Hepatocyte (in vitro differentiated cells): ENCODE results near the gene PRPF38A. TPM values are rescaled to one million over a fixed set of nuclear protein-coding genes. Genes with fewer than 3 reads are reported as not detected.

ENCODE experiments used
- DNase-seq: peaks from one replicate; pipeline ENCODE4 v3.0.0-alpha.2; 2016; ENCODE audit warnings: low spot score
- H2AFZ ChIP-seq: fragments of 200-600 bp; sonication (generic); 2 replicates; pipeline ENCODE4 v1.6.0; 2016; ENCODE audit warnings: antibody characterized with exemption, mild to moderate bottlenecking
- H3K27ac ChIP-seq: fragments of 200-600 bp; sonication (generic); 2 replicates; pipeline ENCODE4 v1.5.1; 2016; ENCODE audit warnings: mild to moderate bottlenecking
- H3K27me3 ChIP-seq: fragments of 200-600 bp; sonication (generic); 2 replicates; pipeline ENCODE4 v1.6.1; 2016
- H3K36me3 ChIP-seq: fragments of 200-600 bp; sonication (generic); replicated peaks from 2 replicates; pipeline ENCODE4 v1.5.1; 2016; ENCODE audit warnings: low read depth; ENCODE audit not compliant: insufficient read depth
- H3K4me1 ChIP-seq: fragments of 200-600 bp; sonication (generic); 2 replicates; pipeline ENCODE4 v1.5.1; 2016; ENCODE audit warnings: mild to moderate bottlenecking, moderate library complexity; ENCODE audit not compliant: insufficient read depth
- H3K4me2 ChIP-seq: fragments of 200-600 bp; sonication (generic); 2 replicates; pipeline ENCODE4 v1.6.0; 2016
- H3K4me3 ChIP-seq: fragments of 200-600 bp; sonication (generic); 2 replicates; pipeline ENCODE4 v1.5.1; 2016; ENCODE audit warnings: mild to moderate bottlenecking
- H3K79me2 ChIP-seq: fragments of 200-600 bp; sonication (generic); 2 replicates; pipeline ENCODE4 v1.6.0; 2017; ENCODE audit warnings: mild to moderate bottlenecking
- H3K9me2 ChIP-seq: fragments of 200-600 bp; sonication (generic); replicated peaks from 2 replicates; pipeline ENCODE4 v1.6.0; 2017; ENCODE audit warnings: mild to moderate bottlenecking; ENCODE audit not compliant: insufficient read depth
- H3K9me3 ChIP-seq: fragments of 200-600 bp; sonication (generic); 2 replicates; pipeline ENCODE4 v1.5.1; 2016; ENCODE audit warnings: low read depth, mild to moderate bottlenecking
- H4K20me1 ChIP-seq: fragments of 200-600 bp; sonication (generic); 2 replicates; pipeline ENCODE4 v1.6.0; 2016; ENCODE audit warnings: mild to moderate bottlenecking; ENCODE audit not compliant: insufficient read depth, poor library complexity, severe bottlenecking
- CTCF ChIP-seq: fragments of 200-600 bp; sonication (generic); IDR thresholded peaks from 2 replicates; pipeline ENCODE4 v1.5.1; 2016; ENCODE audit warnings: antibody characterized with exemption, mild to moderate bottlenecking; ENCODE audit not compliant: poor library complexity
- EZH2 ChIP-seq: fragments of 200-600 bp; sonication (generic); IDR thresholded peaks from 2 replicates; pipeline ENCODE4 v1.6.1; 2016; ENCODE audit warnings: antibody characterized with exemption, mild to moderate bottlenecking, borderline replicate concordance
- EZH2phosphoT487 ChIP-seq: fragments of 200-600 bp; sonication (generic); IDR thresholded peaks from one replicate; pipeline ENCODE4 v1.6.1; 2018; ENCODE audit warnings: antibody characterized with exemption, mild to moderate bottlenecking, low read depth, moderate library complexity; ENCODE audit not compliant: unreplicated experiment, severe bottlenecking
- WGBS: methylation state at CpG from one replicate; pipeline ENCODE4 v1.1.6; 2016; ENCODE audit warnings: low lambda C conversion rate; ENCODE audit errors: missing lambda C conversion rate; 5-methylcytosine and 5-hydroxymethylcytosine counted together
- polyA plus RNA-seq: library from polyadenylated mRNA; unstranded; fragments of >200 nt; fragmentation: Nextera tagmentation; extraction: Ambion mirVana; gene quantifications from 2 replicates; pipeline ENCODE4 v1.2.1, GENCODE V29; 2016
- total RNA-seq: library from RNA; depleted of rRNA; stranded (reverse); fragments of >200 nt; gene quantifications from 2 replicates; pipeline ENCODE4 v1.2.3, GENCODE V29; 2014

Gene PRPF38A
- total and polyA plus RNA-seq, 2 experiments from 2014 or later = 13.8 to 23.8 TPM

- no peak for DNase-seq
- no peaks in the 10 kb centered on the region for H3K36me3 ChIP-seq
- TF ChIP-seq EZH2phosphoT487 (no peak), EZH2 (no peak), CTCF (no peak)
These were observed 47.5 kb upstream of the PRPF38A start for GRCh38 chr1:52356818-52357355.

GRCh38 chr1:52357397-52357796 lies 47.0 kb upstream of the PRPF38A start:
- no peak overlapping the region for H2AFZ ChIP-seq
- no peak overlapping the region for H3K27ac ChIP-seq
- TF ChIP-seq EZH2 (no peak), CTCF (no peak), EZH2phosphoT487 (no peak)
- H4K20me1 ChIP-seq = no peaks in the 10 kb centered on the region
- no peaks in the 10 kb centered on the region for H3K9me3 ChIP-seq
- no peak overlapping the region for H3K4me3 ChIP-seq
- no peak for DNase-seq
- no peaks in the 10 kb centered on the region for H3K79me2 ChIP-seq
- no peaks in the 10 kb centered on the region for H3K4me1 ChIP-seq
- no peaks in the 10 kb centered on the region for H3K36me3 ChIP-seq
- no peak overlapping the region for H3K4me2 ChIP-seq
- no peaks in the 10 kb centered on the region for H3K27me3 ChIP-seq
- no peaks in the 10 kb centered on the region for H3K9me2 ChIP-seq
- whole genome bisulfite sequencing = 98% methylated on average over 9 of the region's 9 CpGs

More at GRCh38 chr1:52356818-52357355, 47.5 kb upstream of the PRPF38A start:
- no peaks in the 10 kb centered on the region for H3K4me1 ChIP-seq
- WGBS = 94% methylated on average over 8 of the region's 8 CpGs
- no peaks in the 10 kb centered on the region for H3K27me3 ChIP-seq
- no peaks in the 10 kb centered on the region for H4K20me1 ChIP-seq
- no peaks in the 10 kb centered on the region for H3K9me3 ChIP-seq
- no peaks in the 10 kb centered on the region for H3K79me2 ChIP-seq
- no peak overlapping the region for H3K4me2 ChIP-seq
- no peaks in the 10 kb centered on the region for H3K9me2 ChIP-seq
- no peak overlapping the region for H2AFZ ChIP-seq
- H3K27ac ChIP-seq = no peak overlapping the region
- H3K4me3 ChIP-seq = no peak overlapping the region

GRCh38 chr1:52358851-52359497 lies 45.4 kb upstream of the PRPF38A start:
- no peak overlapping the region for H3K4me3 ChIP-seq
- no peak overlapping the region for H3K4me2 ChIP-seq
- no peaks in the 10 kb centered on the region for H3K9me3 ChIP-seq
- no peaks in the 10 kb centered on the region for H3K4me1 ChIP-seq
- H3K27ac ChIP-seq = no peak overlapping the region
- H3K79me2 ChIP-seq = peaks cover 10% of the 10 kb centered on the region
- 96% methylated on average over 16 of the region's 18 CpGs for WGBS
- TF ChIP-seq CTCF (no peak), EZH2 (no peak), EZH2phosphoT487 (no peak)
- H3K9me2 ChIP-seq = no peaks in the 10 kb centered on the region
- no peaks in the 10 kb centered on the region for H3K36me3 ChIP-seq
- no peak for DNase-seq
- H2AFZ ChIP-seq = no peak overlapping the region
- no peaks in the 10 kb centered on the region for H4K20me1 ChIP-seq
- H3K27me3 ChIP-seq = no peaks in the 10 kb centered on the region
